Measurements from ENCODE around the gene DEFB129. TPM values are rescaled to one million over a fixed set of nuclear protein-coding genes. Genes with fewer than 3 reads are reported as not detected.

DEFB129 gene
- total RNA-seq, 4 donors from 2014 or later, result not detected

GRCh38 chr20:227439-228105, 514 bp downstream of the DEFB129 start:
- H3K9me3 ChIP-seq, result no peaks in the 10 kb centered on the region
- H3K27ac ChIP-seq, result no peak overlapping the region
- no peaks in the 10 kb centered on the region for H3K36me3 ChIP-seq
- no peak for DNase-seq
- H3K4me1 ChIP-seq, result no peaks in the 10 kb centered on the region
- intact Hi-C loops (cut with DNase I; ENCODE audit: low total_unique reads), result no loop called here
- TF ChIP-seq, protein P1, sequence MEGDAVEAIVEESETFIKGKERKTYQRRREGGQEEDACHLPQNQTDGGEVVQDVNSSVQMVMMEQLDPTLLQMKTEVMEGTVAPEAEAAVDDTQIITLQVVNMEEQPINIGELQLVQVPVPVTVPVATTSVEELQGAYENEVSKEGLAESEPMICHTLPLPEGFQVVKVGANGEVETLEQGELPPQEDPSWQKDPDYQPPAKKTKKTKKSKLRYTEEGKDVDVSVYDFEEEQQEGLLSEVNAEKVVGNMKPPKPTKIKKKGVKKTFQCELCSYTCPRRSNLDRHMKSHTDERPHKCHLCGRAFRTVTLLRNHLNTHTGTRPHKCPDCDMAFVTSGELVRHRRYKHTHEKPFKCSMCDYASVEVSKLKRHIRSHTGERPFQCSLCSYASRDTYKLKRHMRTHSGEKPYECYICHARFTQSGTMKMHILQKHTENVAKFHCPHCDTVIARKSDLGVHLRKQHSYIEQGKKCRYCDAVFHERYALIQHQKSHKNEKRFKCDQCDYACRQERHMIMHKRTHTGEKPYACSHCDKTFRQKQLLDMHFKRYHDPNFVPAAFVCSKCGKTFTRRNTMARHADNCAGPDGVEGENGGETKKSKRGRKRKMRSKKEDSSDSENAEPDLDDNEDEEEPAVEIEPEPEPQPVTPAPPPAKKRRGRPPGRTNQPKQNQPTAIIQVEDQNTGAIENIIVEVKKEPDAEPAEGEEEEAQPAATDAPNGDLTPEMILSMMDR (IDR thresholded peaks at IDR 0.05), result no peak
- no peak for TF ChIP-seq POLR2A (IDR thresholded peaks at IDR 0.05)
- no peak overlapping the region for H3K4me3 ChIP-seq
- no peaks in the 10 kb centered on the region for H3K27me3 ChIP-seq

GRCh38 chr20:235891-236290, 8.8 kb downstream of the DEFB129 start:
- TF ChIP-seq, protein P1 (IDR thresholded peaks at IDR 0.05), result no peak
- no peak for TF ChIP-seq POLR2A (IDR thresholded peaks at IDR 0.05)
- H3K36me3 ChIP-seq, result no peaks in the 10 kb centered on the region
- no peak overlapping the region for H3K4me3 ChIP-seq
- intact Hi-C loops (cut with DNase I; ENCODE audit: low total_unique reads), result no loop called here
- no peaks in the 10 kb centered on the region for H3K4me1 ChIP-seq
- no peak overlapping the region for H3K27ac ChIP-seq
- H3K9me3 ChIP-seq, result no peaks in the 10 kb centered on the region
- DNase-seq, result no peak
- H3K27me3 ChIP-seq, result no peaks in the 10 kb centered on the region

DNA sequence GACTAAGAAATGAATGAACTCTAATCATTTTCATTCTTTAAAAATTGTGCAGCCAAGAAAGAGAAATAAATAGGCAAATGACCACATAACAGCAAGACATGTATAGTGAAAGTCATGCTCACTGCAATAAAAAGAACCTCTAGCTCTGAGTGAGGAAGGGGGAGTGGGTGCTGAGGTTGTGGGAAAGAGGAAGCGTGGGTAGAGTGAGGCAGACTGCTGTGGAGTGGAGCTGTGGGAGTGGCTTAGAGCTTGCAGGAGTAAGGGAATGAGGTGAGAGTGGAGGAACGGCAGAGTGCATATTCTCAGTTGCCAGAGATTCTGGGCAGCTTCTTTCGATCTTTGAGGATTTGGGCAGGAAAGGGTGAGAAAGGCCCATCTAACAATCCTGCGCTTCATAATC, 10.4 kb downstream of the DEFB129 start:
- intact Hi-C loops (cut with DNase I; ENCODE audit: low total_unique reads), result no loop called here
- TF ChIP-seq, protein P1 (IDR thresholded peaks at IDR 0.05), result no peak
- TF ChIP-seq POLR2A (IDR thresholded peaks at IDR 0.05), result no peak
- no peak overlapping the region for H3K4me3 ChIP-seq
- DNase-seq, result no peak
- H3K27me3 ChIP-seq, result no peaks in the 10 kb centered on the region
- H3K36me3 ChIP-seq, result no peaks in the 10 kb centered on the region
- H3K9me3 ChIP-seq, result no peaks in the 10 kb centered on the region
- H3K27ac ChIP-seq, result no peak overlapping the region
- no peaks in the 10 kb centered on the region for H3K4me1 ChIP-seq

DNA sequence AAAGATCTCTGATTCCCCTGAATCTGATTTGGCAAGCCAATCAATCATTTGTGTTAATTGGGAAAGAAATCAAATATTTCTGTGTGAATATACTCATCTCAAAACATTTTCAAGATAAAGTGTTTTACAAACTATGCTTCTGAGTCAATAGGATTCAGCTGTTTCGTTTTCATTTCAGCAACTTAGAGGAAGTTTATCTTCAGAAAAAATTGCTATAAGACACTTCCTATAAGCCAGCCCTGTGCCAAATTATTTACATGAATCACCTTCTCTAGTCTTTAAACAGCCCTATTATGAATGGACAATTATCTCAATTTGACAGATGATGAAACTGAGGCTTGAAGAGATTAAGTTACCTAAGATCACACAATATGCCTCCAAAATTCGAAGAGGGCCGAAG, 10.9 kb downstream of the DEFB129 start:
- H3K27ac ChIP-seq, result no peak overlapping the region
- H3K36me3 ChIP-seq, result no peaks in the 10 kb centered on the region
- no peak overlapping the region for H3K4me3 ChIP-seq
- intact Hi-C loops (cut with DNase I; ENCODE audit: low total_unique reads), result no loop called here
- H3K4me1 ChIP-seq, result no peaks in the 10 kb centered on the region
- H3K27me3 ChIP-seq, result no peaks in the 10 kb centered on the region
- no peaks in the 10 kb centered on the region for H3K9me3 ChIP-seq
- no peak for DNase-seq
- TF ChIP-seq, protein P1 (IDR thresholded peaks at IDR 0.05), result no peak
- no peak for TF ChIP-seq POLR2A (IDR thresholded peaks at IDR 0.05)

GRCh38 chr20:242905-243304, 15.8 kb downstream of the DEFB129 start:
- intact Hi-C loops (cut with DNase I; ENCODE audit: low total_unique reads), result no loop called here
- DNase-seq, result no peak
- H3K9me3 ChIP-seq, result no peaks in the 10 kb centered on the region
- no peak for TF ChIP-seq POLR2A (IDR thresholded peaks at IDR 0.05)
- TF ChIP-seq, protein P1 (IDR thresholded peaks at IDR 0.05), result no peak
- no peaks in the 10 kb centered on the region for H3K36me3 ChIP-seq
- no peaks in the 10 kb centered on the region for H3K4me1 ChIP-seq
- no peaks in the 10 kb centered on the region for H3K27me3 ChIP-seq
- H3K4me3 ChIP-seq, result no peak overlapping the region
- no peak overlapping the region for H3K27ac ChIP-seq
